Measurements from ENCODE around the gene CSTF2. TPM values are rescaled to one million over a fixed set of nuclear protein-coding genes. Genes with fewer than 3 reads are reported as not detected.

CSTF2 gene, protein sequence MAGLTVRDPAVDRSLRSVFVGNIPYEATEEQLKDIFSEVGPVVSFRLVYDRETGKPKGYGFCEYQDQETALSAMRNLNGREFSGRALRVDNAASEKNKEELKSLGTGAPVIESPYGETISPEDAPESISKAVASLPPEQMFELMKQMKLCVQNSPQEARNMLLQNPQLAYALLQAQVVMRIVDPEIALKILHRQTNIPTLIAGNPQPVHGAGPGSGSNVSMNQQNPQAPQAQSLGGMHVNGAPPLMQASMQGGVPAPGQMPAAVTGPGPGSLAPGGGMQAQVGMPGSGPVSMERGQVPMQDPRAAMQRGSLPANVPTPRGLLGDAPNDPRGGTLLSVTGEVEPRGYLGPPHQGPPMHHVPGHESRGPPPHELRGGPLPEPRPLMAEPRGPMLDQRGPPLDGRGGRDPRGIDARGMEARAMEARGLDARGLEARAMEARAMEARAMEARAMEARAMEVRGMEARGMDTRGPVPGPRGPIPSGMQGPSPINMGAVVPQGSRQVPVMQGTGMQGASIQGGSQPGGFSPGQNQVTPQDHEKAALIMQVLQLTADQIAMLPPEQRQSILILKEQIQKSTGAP
- total RNA-seq, result 19.2 and 26.6 TPM in 2 replicates

DNA sequence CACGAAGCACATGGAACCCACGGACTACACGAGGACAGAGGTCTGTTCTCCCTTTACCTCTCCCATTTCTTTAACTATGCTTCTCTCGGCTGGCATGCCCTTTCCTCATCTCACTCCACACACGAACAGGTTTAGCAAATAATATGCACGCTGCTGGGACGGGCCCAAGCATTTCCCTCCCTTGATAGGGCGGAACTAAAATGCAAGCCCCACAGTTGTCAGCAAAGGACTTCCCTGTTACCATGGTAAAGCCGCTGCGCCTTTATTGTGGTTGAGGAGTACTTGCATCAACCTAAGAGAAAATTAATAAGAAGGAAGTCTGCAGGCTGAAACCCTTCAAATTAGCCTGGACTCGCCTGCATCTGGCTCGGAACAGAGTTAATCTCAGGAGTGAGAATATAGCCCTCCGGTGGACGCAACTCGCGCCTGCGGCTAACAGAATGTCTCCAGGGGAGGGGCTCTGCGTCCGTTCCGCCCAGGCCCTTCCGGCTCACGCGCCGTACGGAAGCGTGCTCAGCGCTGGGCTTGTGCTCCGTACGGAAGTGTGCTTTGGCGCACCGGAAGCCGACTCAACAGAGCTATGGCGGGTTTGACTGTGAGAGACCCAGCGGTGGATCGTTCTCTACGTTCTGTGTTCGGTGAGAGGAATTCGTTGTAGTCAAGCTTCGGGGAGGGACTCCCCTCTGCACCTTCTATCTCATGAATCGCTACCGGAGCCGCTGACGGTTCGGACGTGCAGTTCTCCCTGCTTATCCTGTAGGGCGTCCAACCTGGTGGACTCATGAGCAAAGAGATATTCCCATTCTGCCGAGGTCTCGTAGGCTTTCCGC is at the start of gene CSTF2:
CSTF2 (plus strand) TSS at position 555 of the 830 bp plus-strand sequence; CDS start at position 581, 26 bp downstream.

DNA sequence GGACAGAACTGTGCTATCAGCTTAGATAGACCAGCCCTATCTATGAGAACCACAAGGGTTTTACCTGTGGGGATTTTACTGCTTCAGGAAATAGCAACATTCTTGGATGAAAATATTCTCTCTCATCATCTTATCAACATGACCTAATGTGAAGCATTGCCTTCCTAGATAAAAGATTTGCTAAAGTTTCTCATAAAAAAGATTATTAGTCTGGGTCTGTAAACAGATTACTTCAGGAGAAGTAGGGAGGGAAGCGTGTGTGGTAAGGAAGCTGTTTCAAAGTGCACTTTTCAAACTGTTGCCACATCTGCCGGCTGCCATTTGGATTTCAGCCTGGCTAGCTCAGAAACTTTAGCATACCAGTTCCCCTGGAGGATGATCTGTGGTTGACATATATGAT is 54.1 kb downstream of the CSTF2 start, which contains the start of gene NOX1:
NOX1 (minus strand) TSS at position 35 of the 400 bp plus-strand sequence. CDS start 220 bp downstream, outside the sequence.

Other genes with a start within 250 kb of the CSTF2 start
- not detected in 2 replicates for gene TNMD, start 235.5 kb upstream of the CSTF2 start, total RNA-seq
- gene TSPAN6, start 183.6 kb upstream of the CSTF2 start, total RNA-seq, result 66.3 and 69.6 TPM in 2 replicates
- 76.4 and 97.8 TPM in 2 replicates for gene SRPX2, start 176.2 kb upstream of the CSTF2 start, total RNA-seq
- gene SYTL4, start 88.3 kb upstream of the CSTF2 start, total RNA-seq, result 20.4 and 33.1 TPM in 2 replicates
- gene NOX1, start 54.0 kb downstream of the CSTF2 start, total RNA-seq, result not detected in 2 replicates
- under 0.01 and 0.15 TPM in 2 replicates for gene XKRX, start 108.5 kb downstream of the CSTF2 start, total RNA-seq
- gene ARL13A, start 149.3 kb downstream of the CSTF2 start, total RNA-seq, result not detected in 2 replicates
- 14.3 and 27.2 TPM in 2 replicates for gene TRMT2B, start 231.7 kb downstream of the CSTF2 start, total RNA-seq